ENCODE results near the gene MALRD1. TPM values are rescaled to one million over a fixed set of nuclear protein-coding genes. Genes with fewer than 3 reads are reported as not detected.

The MALRD1 gene
- total RNA-seq, 4 donors from 2014 or later: 0.94 to 4.5 (median 2.3) TPM; not detected in 1

GRCh38 chr10:19710600-19710999, 662.0 kb downstream of the MALRD1 start:
- Histone ChIP-seq H3K36me3 (no peaks in the 10 kb centered on the region), H3K27ac (no peak overlapping the region), H3K4me3 (replicated peaks in 1 of 3) (no peak overlapping the region), H3K27me3 (no peaks in the 10 kb centered on the region), H3K4me1 (no peaks in the 10 kb centered on the region), H3K9me3 (no peaks in the 10 kb centered on the region)
- DNase-seq: no peak
- WGBS, 2 donors: 81 to 86% methylated on average over 3 of the region's 3 CpGs
- TF ChIP-seq CTCF (IDR thresholded peaks at IDR 0.05) (no peak), POLR2A (IDR thresholded peaks at IDR 0.05) (no peak)
- intact Hi-C loops (cut with DNase I): no loop called here

- Histone ChIP-seq H3K9me3 (no peaks in the 10 kb centered on the region), H3K4me3 (replicated peaks in 1 of 3) (no peak overlapping the region), H3K27me3 (no peaks in the 10 kb centered on the region), H3K4me1 (no peaks in the 10 kb centered on the region), H3K36me3 (no peaks in the 10 kb centered on the region), H3K27ac (no peak overlapping the region)
- TF ChIP-seq POLR2A (IDR thresholded peaks at IDR 0.05) (no peak), CTCF (IDR thresholded peaks at IDR 0.05) (no peak)
- no peak for DNase-seq
- intact Hi-C loops (cut with DNase I): no loop called here
Observed at GRCh38 chr10:19713159-19713558, 664.6 kb downstream of the MALRD1 start.

- Histone ChIP-seq H3K4me3 (replicated peaks in 1 of 3) (no peak overlapping the region), H3K9me3 (no peaks in the 10 kb centered on the region), H3K36me3 (no peaks in the 10 kb centered on the region), H3K4me1 (no peaks in the 10 kb centered on the region), H3K27ac (no peak overlapping the region), H3K27me3 (no peaks in the 10 kb centered on the region)
- peak in 1 of 2 donors; percentile 3 for DNase-seq
- no peak for TF ChIP-seq CTCF (IDR thresholded peaks at IDR 0.05)
- intact Hi-C loops (cut with DNase I): no loop called here
- WGBS, 2 donors: 62 to 66% methylated on average over 18 of the region's 18 CpGs
Observed at GRCh38 chr10:19713800-19714525, 665.4 kb downstream of the MALRD1 start.

- intact Hi-C loops (cut with DNase I): no loop called here
- Histone ChIP-seq H3K4me1 (no peaks in the 10 kb centered on the region), H3K27me3 (no peaks in the 10 kb centered on the region), H3K36me3 (no peaks in the 10 kb centered on the region), H3K27ac (no peak overlapping the region), H3K9me3 (no peaks in the 10 kb centered on the region), H3K4me3 (replicated peaks in 1 of 3) (no peak overlapping the region)
- no peak for DNase-seq
- TF ChIP-seq CTCF (IDR thresholded peaks at IDR 0.05) (no peak), POLR2A (IDR thresholded peaks at IDR 0.05) (no peak)
- WGBS, 2 donors: 64 to 65% methylated on average over 3 of the region's 3 CpGs
Observed at GRCh38 chr10:19719284-19719683, 670.7 kb downstream of the MALRD1 start.

- intact Hi-C loops (cut with DNase I): no loop called here
- H3K4me3 ChIP-seq (replicated peaks in 1 of 3): no peak overlapping the region
Observed at GRCh38 chr10:19724287-19724686, 675.7 kb downstream of the MALRD1 start.

More at GRCh38 chr10:19724287-19724686, 675.7 kb downstream of the MALRD1 start:
- no peak for TF ChIP-seq CTCF (IDR thresholded peaks at IDR 0.05)
- no peak for TF ChIP-seq POLR2A (IDR thresholded peaks at IDR 0.05)
- H3K27me3 ChIP-seq: no peaks in the 10 kb centered on the region
- no peaks in the 10 kb centered on the region for H3K36me3 ChIP-seq
- WGBS, 2 donors: 83 to 88% methylated on average over 1 of the region's 1 CpG
- no peak for DNase-seq
- H3K27ac ChIP-seq: no peak overlapping the region
- H3K4me1 ChIP-seq: no peaks in the 10 kb centered on the region
- no peaks in the 10 kb centered on the region for H3K9me3 ChIP-seq

Data from thyroid gland (tissue), 4 donors.